ENCODE results near the gene HCRTR1. TPM values are rescaled to one million over a fixed set of nuclear protein-coding genes. Genes with fewer than 3 reads are reported as not detected.

HCRTR1 gene
- total RNA-seq, 2 experiments from 2014 or later: not detected

DNA sequence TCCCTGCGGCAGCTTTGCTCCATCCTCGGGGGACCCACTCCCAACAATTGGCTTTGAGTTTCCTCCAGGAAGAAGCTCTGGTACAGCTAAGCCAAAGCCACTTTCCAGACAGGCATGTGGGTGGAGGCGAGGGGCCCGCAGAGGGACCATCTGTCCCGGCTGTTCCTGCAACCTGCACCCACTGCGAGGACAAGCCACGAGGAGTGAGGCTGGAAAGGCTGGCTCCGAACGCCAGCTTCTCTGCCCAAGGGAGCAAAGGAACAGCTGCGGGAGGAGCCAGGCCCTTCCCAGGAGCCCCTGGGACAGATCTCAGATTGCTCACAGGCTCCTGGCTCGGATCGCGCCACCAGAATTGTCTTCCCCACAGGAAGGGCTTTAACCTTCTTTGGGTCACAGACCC lies 55.5 kb downstream of the HCRTR1 start:
- no peak for ATAC-seq
- Mint-ChIP-seq H3K4me1 (peaks cover 8% of the 10 kb centered on the region), H3K27ac (no peak overlapping the region), H3K9me3 (ENCODE audit: low read depth) (no peaks in the 10 kb centered on the region), H3K27me3 (peaks cover 14% of the 10 kb centered on the region), H3K4me3 (no peak overlapping the region), H3K36me3 (ENCODE audit: low read depth) (no peaks in the 10 kb centered on the region)
- no peak for DNase-seq
- CTCF ChIA-PET: interaction anchor here (0.7 to 1.1 kb wide), 2 partner anchors 10 to 47 kb away, joined by 3 to 4 read pairs; no protein-coding TSS in a partner anchor
- intact Hi-C loops (cut with DNase I, micrococcal nuclease): no loop called here
- POLR2A ChIA-PET: no interaction called here

DNA sequence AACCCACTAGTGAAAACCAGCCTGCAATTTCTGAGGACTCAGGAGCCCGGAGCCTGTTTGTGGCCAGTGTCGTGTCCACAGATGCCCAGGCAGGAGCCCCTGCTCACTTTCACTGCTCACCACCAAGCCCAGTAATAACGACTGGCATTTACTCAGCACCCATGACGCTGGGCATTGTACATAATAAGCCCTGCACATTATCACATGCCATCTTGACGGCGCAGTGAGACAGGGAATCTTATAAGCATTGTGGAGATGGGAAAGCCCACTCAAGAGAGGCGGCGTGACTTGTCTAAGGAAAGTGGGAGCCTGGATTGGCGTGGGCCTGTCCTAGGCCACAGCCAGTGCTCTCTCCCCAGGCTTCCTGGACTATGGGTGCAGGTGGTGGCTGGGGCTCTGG lies 55.9 kb downstream of the HCRTR1 start:
- CTCF ChIA-PET: interaction anchor here (0.7 to 1.1 kb wide), 2 partner anchors 10 to 47 kb away, joined by 3 to 4 read pairs; no protein-coding TSS in a partner anchor
- intact Hi-C loops (cut with DNase I, micrococcal nuclease): no loop called here

DNA sequence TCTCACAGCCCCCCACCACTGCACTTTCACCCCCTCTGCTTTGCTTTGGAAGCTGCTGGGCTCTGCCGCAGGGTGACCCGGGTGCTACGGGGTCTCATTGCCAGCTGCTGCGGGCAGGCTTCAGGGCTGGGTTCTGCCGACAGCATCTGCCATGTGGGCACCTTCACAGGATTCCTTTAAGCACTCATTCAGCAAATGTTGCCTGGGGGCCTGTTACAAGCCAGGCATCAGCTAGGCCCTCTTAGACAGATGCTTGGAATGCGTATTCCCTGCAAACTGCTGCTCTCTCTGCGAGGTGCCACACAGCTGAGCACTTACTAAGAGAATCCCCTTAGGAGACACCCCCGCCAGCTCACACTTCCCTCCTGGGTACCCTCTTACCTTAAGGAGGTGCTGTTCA lies 57.1 kb downstream of the HCRTR1 start:
- H3K4me3 Mint-ChIP-seq: no peak overlapping the region
- H3K36me3 Mint-ChIP-seq (ENCODE audit: low read depth): no peaks in the 10 kb centered on the region
- no peaks in the 10 kb centered on the region for H3K9me3 Mint-ChIP-seq (ENCODE audit: low read depth)
- peaks cover 10% of the 10 kb centered on the region for H3K27me3 Mint-ChIP-seq
- ChIA-PET POLR2A (no interaction called here), CTCF (interaction anchor here (0.6 kb wide), 2 partner anchors 17 to 1132 kb away, joined by 3 read pairs; no protein-coding TSS in a partner anchor)
- peaks cover 5% of the 10 kb centered on the region for H3K4me1 Mint-ChIP-seq
- ATAC-seq (no peak), DNase-seq (no peak)
- H3K27ac Mint-ChIP-seq: no peak overlapping the region
- intact Hi-C loops (cut with DNase I, micrococcal nuclease): no loop called here

More for the DNA sequence above, 55.9 kb downstream of the HCRTR1 start:
- DNase-seq (no peak), ATAC-seq (no peak)
- POLR2A ChIA-PET: no interaction called here
- Mint-ChIP-seq H3K4me3 (no peak overlapping the region), H3K27ac (no peak overlapping the region), H3K4me1 (peaks cover 8% of the 10 kb centered on the region), H3K27me3 (peaks cover 14% of the 10 kb centered on the region), H3K9me3 (ENCODE audit: low read depth) (no peaks in the 10 kb centered on the region), H3K36me3 (ENCODE audit: low read depth) (no peaks in the 10 kb centered on the region)

DNA sequence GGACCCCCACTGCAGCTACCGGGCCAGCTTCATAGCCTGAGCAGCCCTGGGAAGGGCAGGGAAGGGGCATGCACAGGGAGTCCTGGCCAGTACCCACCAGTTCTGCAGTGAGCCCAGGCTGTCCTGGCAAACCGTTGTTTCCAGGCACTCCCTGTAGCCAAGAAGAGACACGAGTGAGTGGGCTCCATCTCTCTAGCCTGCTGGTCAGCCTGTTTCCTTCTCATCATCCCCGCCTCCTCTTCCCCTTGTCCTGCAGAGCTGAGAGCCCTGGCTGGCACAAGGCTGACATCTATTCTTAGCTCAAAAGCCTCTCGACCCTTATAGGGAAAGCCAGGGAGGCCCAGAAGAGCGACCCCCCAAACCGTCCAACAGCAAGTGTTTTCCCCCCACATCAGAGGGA lies 57.7 kb downstream of the HCRTR1 start:
- Mint-ChIP-seq H3K27ac (no peak overlapping the region), H3K4me1 (peaks cover 2% of the 10 kb centered on the region), H3K4me3 (no peak overlapping the region), H3K9me3 (ENCODE audit: low read depth) (no peaks in the 10 kb centered on the region), H3K27me3 (peaks cover 9% of the 10 kb centered on the region), H3K36me3 (ENCODE audit: low read depth) (no peaks in the 10 kb centered on the region)
- ChIA-PET CTCF (no interaction called here), POLR2A (no interaction called here)
- intact Hi-C loops (cut with DNase I, micrococcal nuclease): no loop called here
- ATAC-seq: no peak
- DNase-seq: no peak

DNA sequence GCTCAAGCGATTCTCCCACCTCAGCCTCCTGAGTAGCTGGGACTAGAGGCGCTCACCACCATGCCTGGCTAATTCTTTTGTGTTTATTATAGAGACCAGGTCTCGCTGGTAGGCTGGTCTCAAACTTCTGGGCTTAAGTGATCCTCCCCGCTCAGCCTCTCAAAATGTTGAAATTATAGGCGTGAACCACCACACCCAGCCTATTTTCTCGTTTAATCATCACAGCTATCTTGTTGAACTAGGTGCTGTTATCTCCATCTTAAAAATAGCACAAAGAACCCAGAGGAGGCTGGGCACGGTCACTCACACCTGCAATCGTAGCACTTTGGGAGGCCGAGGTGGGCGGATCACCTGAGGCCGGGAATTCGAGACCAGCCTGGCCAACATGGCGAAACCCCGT lies 58.3 kb downstream of the HCRTR1 start:
- ChIA-PET POLR2A (no interaction called here), CTCF (interaction anchor here (0.7 kb wide), 1 partner anchor 93 kb away, joined by 3 read pairs; no protein-coding TSS in a partner anchor)
- ATAC-seq (no peak), DNase-seq (no peak)
- H3K27ac Mint-ChIP-seq: no peak overlapping the region
- H3K36me3 Mint-ChIP-seq (ENCODE audit: low read depth): no peaks in the 10 kb centered on the region
- intact Hi-C loops (cut with DNase I, micrococcal nuclease): no loop called here
- no peak overlapping the region for H3K4me3 Mint-ChIP-seq
- peaks cover 7% of the 10 kb centered on the region for H3K27me3 Mint-ChIP-seq
- no peaks in the 10 kb centered on the region for H3K4me1 Mint-ChIP-seq
- H3K9me3 Mint-ChIP-seq (ENCODE audit: low read depth): no peaks in the 10 kb centered on the region

Other genes with a start within 250 kb of the HCRTR1 start
- gene FABP3, start 244.6 kb upstream of the HCRTR1 start, total RNA-seq: not detected
- gene SERINC2, start 204.5 kb upstream of the HCRTR1 start, total RNA-seq: under 1 TPM in 1 of 2 experiments, not detected in 1; 0.14 TPM
- not detected for gene TINAGL1, start 41.2 kb upstream of the HCRTR1 start, total RNA-seq
- 10 to 100 TPM; 48.8 to 59.3 TPM for gene PEF1, start 27.2 kb downstream of the HCRTR1 start, total RNA-seq
- gene COL16A1, start 86.3 kb downstream of the HCRTR1 start, total RNA-seq: under 1 TPM in 1 of 2 experiments, not detected in 1; 0.09 TPM
- gene ADGRB2, start 146.7 kb downstream of the HCRTR1 start, total RNA-seq: 1 to 10 TPM; 1.2 TPM
- under 1 TPM; 0.79 to 0.91 TPM for gene SPOCD1, start 198.3 kb downstream of the HCRTR1 start, total RNA-seq